GM11168 (cell line): ENCODE data around the gene AMPD3.

Experiments used
- in situ Hi-C: fragments of 300-500 bp; cut with MboI; formaldehyde crosslinking; loops from one replicate; pipeline ENCODE4 v1.12.0; 2022; ENCODE audit warnings: low sequenced_read_pairs; ENCODE audit not compliant: unreplicated experiment

Gene AMPD3

DNA sequence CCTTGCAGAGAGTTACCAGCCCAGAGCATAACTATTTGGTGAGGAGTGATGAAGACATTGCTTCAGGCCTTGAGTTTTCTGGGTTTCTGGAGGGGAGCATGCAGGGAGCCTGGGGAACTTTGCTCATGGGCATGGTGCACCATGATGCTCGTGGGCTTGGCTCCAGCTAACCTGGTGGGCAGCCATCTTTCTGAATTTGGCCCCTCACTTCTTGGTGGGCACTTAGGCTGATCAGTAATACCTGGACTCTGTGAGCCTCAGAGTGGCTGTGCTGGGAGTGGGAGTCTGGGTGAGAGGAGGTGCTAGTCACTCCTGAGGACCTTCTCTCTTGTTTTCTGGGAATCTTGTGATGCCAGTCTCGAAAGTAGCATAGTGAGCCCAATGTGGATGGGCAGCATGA, 30.6 kb downstream of the AMPD3 start:
- in situ Hi-C loops: no loop called here

DNA sequence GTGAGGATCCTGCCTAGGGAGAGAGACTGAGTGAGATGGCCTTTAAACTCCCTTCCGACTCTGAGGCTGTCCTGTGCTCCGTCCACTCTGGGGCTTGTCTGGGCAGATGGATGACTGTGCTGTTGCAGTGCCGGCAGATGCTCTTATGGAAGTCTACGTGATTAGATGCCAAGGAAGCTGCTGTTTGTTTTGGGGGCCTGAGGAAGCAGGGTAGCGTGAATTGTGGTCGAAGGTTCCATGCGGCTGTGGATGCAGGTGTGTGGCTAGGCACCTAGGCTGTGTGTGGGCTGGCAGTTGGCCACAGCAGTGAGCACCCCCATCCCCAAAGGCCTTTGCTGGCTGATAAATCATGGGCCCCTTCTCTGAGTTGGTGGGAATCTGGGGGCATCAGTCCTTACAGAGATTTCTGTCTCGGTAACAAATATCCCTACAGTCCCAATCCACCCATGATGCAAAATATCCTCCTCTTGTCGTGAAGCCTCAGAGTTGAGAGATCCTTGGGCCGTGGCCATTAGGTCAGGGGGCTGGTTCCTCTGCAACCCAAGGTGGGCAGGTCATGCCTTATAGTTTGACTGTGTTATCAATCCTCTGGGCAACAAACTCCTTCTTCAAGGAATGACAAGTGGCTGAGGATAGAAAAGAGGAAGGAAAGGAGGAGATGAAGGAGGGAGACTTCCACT, 31.2 kb downstream of the AMPD3 start:
- in situ Hi-C loops: no loop called here

DNA sequence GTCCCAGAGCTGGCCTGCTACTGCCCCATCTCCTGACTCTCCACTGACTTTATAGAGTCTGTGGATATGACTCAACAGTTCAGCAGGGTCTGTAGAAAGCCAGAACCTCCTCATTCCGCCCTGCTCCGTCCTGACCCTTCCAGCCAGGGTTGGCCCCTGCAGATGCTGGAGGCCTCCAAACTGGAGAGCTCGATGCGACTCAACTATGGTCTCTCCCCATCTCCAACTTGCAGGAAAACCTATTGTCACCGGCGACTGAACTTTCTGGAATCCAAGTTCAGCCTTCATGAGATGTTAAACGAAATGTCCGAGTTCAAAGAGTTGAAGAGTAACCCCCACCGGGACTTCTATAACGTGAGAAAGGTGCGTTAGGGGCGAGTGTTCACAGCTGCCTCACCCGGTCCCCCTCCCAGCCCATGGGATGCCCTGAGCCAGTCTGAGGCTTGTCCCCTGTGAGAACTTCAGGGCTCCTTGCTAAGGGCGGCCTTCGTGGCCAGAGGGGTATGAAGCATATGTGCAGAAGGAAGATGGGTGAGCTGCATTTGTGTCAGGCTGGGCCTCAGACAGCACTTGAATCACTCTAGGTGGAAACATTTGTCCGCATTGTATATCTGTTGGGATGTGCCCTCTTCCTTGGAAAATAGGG, 32.1 kb downstream of the AMPD3 start:
- in situ Hi-C loops: no loop called here

DNA sequence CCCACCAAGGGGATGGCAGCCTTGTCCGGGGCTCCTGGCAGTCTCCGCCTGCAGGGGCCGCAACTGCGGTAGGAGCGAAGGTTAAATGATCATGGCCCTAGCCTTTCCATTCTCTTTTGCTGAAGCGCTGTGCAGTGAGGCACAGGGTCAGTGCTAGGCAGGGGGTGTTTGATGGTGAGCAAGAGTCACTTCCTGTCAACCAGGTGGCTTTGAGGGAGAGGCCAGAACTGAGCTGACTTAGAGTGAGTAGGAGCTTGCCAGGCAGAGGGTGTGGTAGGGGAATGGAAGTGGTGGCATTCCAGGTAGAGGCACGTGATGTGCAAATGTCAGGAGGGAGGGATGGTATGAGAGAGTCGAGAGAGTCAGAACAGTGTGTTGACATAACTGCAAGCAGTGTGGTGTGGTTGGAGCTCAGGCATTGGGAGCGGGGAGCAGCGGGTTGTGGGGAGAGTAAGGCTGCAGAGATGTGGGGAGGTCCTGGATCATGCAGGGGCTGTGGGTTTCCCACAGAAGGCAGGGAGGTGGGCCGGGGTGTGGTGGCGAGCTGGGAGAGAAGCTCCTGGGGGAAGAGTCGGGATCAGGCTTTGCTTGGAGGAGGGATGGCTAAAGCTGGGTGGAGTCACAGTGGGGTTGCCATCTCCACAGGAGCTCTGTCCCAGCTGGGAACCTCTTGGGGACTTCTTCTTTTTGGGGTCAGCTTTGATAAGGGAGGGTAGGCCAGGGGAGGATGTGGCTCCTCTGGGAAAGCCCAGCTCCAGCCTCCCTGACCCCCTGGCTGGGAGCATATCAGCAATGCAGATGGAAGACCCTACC, 33.3 kb downstream of the AMPD3 start:
- in situ Hi-C loops: no loop called here

DNA sequence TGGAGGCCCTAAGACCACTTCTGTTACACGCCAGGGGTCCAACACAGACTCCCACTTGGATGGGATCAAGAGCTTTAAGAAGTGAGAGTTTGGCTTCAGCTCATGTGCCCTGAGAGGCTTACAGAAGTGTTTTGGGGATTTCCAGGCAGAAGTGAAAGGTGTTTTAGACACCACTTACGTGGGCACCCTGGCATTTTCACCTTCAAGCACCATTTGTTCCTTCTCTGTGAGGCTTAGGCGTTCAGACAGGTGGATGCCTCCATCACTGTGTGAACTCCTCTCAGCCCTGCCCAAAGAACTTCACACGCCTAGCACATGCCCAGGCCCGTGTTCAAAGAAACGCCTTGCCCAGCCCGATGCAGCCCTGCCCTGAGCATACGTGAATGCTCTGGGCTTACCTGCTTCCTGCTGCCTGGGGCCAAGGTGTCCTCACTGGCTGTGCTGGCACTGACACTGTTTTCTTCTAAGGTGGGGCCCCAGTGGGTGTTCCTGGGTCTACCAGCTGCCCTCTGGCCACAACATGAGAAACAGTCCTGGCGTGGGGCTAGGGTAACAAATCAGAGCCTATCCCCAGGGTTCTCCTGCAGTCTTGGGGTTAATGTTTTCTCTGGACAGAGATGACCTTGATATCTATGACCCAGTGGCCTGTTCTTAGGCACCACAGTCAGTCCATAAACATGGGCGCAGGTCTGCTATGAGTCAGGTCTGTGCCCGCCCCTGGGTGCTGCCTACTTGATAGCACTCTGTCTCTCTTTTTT, 34.0 kb downstream of the AMPD3 start:
- in situ Hi-C loops: no loop called here

DNA sequence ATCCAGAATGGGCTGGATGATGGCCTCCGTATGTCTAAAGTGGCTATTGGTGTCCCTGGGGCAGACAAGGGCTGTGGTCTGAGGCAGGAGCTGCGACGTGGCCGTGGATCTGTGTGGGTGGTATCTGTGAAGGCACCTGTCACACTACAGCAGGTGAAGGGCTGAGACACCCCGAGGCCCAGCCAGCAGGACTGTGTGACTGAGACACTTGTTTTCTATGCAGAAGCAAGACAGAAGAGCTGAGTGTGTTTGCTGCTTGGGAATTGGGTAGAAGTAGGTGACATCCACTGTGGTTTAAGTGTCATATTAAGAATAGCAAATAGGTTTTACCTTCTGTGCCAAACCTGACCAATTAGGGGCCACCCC, 35.0 kb downstream of the AMPD3 start:
- in situ Hi-C loops: no loop called here

DNA sequence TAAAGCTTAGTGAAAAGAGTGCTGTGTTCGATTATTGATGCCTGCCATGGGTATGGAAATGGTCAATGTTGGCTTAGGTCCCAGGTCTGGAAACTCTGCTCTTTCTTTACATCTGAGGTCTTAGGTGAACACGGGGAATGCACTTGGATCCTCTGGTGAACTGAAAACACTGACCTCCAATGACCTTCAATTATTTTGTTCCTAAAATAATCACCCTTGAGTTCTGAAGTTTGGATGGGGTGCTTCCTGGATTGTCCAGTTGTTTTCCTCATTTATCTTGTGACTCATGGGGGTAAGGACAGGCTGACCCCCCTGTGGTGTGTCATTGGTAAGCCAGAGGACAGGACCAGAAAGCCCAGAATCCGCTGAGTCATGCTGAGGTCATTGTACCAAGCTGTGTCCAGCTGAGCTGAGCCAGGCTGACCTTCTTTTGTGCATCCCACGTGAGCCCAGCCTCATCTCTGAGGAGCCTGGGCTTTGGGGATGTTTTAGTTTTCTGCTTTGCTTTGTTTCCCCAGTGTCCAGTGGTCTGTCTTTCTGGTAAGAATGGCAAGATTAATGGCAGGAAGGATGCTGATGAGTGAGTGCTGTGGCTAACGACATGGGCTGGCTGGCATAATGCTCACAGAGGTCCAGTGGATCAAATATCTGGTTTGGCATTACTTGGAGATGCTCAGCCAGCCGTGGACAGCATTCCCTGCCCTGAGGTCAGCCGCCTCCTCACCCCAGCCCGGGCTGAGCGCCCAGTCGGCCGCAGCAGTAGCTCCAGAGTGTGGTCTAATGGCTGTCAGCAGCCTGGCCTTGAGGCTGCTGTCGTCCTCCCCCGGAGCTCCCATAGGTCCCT, 35.6 kb downstream of the AMPD3 start:
- in situ Hi-C loops: no loop called here

DNA sequence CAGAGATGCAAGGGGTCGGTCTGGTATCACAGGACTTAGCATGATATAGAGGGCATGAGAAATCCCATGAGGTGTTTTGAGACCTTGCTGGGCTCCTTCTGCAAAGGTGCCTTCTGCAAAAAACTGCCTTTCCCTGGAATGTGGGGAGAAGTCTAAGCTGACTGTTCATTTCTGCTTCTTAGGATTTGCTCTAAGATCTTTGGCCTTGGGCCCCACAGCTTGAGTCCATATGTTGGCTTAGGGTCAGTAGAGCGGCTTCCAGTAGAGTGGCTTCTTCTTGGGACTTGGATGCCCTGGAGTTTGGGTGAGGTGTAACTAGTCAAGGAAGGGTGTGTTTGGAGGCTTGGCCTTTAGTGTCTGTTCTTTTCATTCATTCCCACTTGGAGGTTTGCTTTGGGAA, 37.0 kb downstream of the AMPD3 start:
- in situ Hi-C loops: no loop called here

DNA sequence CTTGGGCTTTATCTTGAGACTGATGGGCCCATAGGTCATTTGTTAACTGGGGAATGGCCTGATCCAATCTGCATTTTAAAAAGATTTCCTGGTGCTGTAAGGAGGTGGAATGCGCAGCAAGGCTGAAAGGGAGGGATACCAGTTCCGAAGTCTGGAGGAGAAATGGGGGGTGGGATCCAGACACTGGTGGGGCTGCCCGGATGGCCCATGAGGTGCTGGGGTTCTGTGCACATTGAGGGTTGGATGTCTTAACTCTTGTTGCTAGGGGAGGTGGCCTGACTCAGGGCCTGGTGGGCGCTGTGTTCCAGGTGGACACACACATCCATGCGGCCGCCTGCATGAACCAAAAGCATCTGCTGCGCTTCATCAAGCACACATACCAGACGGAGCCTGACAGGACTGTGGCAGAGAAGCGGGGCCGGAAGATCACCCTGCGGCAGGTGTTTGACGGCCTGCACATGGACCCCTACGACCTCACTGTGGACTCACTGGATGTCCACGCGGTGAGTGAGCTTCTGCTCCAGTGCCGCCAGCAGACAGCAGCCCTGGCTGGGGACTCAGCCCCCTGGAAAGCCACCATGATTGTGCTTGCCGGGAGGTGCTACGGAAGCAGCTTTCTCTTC, 38.1 kb downstream of the AMPD3 start:
- in situ Hi-C loops: no loop called here

DNA sequence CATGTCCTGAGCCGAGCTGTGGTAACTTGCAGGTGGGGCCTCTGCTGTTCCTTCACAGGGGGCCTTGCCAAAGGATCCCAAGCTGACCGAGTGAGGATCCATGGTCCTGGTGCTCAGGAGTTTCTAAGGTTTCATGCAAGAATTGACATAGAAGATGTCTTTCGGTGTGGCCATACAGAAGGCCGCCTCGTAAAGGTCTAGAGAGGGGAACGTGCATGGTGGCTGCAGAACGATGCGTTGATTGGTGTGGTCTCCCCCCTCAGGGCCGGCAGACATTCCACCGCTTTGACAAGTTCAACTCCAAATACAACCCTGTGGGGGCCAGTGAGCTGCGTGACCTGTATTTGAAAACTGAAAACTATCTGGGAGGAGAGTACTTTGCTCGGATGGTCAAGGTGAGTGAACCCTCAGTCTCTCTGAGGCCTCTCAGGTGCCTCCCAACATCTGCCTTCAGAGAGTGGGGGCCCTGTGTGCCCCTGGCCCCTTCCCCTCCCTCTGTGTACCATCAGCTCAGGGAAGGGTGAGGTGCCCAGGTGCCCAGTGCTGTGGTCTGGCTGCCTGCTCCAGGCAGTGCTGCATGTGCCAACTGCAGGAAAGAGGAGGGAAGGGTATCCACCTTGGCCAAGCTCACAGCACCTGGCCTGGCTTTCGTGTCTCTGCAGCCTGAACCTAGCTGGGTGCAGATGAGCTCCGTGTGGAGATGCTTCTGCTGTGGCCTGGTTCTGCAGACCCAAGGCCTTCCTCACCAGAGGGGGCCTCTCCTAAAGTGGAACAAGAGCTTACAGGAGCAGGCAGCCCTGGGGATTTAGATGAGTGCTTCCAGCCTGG, 39.8 kb downstream of the AMPD3 start:
- in situ Hi-C loops: no loop called here

DNA sequence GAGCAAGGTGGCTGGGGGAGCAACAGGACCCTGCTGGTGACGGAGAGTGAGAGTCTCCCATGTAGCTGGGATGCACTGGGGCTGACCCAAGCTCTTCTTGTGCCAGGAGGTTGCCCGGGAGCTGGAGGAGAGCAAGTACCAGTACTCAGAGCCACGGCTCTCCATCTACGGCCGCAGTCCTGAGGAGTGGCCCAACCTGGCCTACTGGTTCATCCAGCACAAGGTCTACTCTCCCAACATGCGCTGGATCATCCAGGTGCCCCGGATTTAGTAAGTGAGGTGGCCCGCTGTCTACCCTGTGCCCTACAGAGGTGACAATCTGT, 40.4 kb downstream of the AMPD3 start:
- in situ Hi-C loops: no loop called here

DNA sequence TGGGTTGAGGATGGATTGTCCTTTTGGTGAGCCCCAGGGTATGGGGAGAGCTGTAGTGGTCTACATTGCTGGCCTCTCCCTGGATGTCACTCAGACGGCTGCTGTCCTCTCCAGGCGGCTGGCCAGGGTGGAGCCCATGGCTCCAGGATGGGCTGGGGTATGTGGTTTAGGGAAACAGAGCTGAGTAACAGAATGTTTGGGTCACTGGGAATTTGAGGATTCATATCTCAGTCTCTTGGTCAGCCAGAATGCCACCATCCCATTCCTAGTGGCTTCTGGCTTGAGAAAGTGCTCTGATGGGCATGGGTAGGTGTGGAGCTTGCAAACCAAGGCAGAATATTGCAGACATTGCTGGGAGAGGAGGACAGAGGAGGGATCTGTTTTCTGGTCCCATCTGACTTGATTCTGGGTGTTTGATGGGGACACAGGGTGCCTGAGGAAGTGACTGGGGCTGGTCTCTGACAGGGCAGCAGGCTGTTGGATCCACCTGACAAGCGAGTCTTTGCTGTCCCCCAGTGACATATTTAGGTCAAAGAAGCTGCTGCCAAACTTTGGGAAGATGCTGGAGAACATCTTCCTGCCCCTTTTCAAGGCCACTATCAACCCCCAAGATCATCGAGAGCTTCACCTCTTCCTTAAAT, 41.4 kb downstream of the AMPD3 start:
- in situ Hi-C loops: no loop called here

DNA sequence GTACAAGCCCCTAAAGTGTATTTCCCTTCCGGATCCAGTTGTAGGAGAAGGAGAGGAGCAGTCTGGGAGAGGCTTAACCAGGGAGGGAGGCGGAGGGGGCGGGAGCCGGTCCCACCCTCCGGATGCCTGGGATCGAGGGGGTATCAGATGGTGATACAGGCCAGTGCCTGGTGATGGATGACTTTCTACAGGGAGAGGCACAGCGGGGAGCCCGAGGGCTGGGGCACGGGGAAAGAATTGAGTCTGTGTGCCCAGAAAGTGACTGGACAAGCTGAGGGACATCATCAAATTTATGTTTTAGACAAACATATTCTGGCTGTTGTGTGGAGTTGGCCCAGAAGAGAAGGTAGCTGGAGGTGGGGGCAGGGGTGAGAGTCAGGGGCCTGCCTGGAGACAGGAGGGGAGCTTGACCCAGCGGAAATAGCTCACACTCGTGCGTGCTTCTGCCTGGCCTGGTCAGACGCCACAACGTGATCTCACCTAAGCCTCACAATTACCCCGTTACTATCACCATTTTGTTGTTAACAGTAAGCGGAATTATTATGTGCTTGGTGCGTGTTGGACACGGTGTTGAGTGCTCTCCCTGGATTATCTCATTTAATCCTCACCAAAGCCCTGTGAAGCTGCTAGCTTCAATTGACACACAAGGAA, 42.4 kb downstream of the AMPD3 start:
- in situ Hi-C loops: no loop called here

DNA sequence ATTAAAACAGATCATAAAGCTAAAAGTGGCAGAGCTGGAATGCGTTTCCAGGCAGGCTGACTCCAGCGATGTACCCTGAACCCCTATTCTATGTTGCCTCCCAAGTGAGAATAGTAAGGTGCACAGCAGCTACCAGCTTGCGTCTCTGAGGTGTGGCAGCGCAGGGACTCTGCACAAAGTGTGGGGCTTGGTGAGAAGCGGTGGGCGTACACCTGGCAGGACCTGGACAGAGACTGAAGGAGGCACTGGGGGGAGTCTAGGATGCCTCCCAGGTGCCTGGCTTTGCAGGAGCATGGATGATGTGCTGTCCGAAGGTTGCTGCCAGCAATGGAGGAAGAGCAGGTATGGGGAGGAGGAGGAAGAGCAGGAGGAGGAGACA, 42.9 kb downstream of the AMPD3 start:
- in situ Hi-C loops: no loop called here

DNA sequence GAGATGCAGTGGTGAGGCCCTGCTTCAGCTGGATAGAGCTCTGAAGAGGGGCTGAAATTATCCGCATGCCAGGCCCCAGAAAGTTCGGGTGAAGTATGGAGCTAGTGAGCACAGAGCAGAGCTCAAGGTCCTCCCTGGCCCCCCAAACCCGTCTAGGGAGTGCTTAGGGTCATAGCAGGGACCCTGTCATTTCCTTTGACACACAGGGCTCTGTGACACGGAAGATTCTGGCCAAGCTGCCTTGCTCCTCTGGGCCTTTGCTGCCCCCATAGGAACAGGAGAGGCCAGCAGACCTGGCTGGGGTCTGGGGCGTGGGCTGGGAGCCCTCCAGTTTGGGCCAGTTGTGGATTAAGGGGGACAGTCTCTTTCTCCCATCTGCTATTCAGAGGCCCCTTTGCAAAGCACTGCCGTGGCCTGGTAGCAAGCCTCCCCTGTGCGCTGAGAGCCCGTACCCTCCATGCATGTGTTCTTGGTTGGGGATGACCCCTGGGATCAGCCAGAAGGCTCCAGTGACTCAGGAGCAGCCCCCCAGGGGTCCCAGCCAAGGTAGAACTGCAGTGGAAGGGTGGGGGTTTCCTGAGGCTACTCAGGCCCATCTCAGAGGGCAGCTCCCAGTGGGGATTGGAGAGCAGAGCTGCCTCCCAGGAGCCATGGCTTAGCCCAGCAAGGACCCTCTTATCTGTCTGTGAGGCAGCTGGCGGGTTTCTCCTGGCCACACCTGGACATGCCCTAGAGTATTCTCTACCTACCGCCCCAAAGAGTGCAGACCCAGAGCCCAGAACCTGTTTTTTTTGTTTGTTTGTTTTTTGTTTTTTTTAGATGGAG, 43.6 kb downstream of the AMPD3 start:
- in situ Hi-C loops: no loop called here

DNA sequence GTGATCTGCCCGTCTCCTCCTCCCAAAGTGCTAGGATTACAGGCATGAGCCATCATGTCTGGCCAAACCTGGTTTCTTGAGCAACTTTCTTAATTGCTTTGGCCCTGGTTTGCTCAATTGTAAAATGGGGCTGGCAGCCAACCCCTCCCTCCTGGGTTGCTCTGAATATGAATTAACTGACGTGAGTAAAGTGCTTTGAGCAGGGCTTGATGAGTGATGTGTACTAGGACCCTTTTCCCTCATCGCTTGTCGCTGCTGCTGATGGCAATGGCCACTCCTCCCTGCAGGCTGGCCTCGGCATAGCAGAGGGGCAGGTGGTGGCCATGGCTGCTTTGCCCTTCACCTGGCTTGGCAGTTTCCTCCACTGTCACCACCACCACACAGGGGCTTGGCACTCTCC, 44.4 kb downstream of the AMPD3 start:
- in situ Hi-C loops: no loop called here
